ENCODE data around the gene HMX3.
"Not testable (repeated sequence)": the region's sequence is repeated elsewhere in the genome, so short reads cannot be mapped to it uniquely, and the experiment has no call there.

Gene HMX3

GRCh38 chr10:123149162-123149567 lies 13.4 kb downstream of the HMX3 start:
- DNase-seq: no peak

GRCh38 chr10:123149568-123150270 lies 13.9 kb downstream of the HMX3 start:
- no peak for DNase-seq

DNA sequence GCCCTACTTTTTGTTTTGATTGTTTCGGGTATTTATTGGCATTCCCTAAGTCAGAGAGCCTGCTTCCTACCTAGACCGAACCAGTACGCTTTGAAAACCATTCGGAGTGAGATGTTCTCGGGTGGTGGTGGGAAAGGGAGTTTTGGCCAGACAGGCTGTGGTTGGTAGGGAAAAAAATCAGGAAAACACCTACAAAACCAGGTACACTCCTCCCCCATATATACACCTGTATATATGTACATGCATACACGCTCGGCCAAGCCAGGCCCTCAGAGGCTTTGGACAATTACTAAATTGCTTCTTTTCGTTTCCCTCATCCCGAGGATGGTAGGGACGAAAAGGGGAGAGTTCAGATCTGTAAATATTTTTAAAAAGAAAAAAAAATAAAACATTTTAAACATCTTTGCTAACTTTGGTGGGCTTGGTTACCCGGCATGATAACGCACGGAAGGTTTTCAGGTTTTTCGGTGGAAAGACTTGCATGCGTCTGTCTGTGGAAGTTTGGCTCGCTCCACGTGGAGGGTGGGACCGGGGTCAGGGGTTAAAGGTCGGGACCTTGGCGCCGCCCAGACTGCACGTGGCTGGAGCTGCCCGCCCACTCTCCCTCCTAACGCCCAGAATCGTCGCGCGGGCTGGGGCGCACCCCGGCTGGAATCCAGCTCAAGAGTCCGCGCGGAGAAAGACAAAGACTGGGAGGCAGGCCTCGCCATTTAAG lies 14.7 kb downstream of the HMX3 start:
- no peak for DNase-seq

- DNase-seq: no peak
Measured at GRCh38 chr10:123150986-123151736, 15.4 kb downstream of the HMX3 start.

DNA sequence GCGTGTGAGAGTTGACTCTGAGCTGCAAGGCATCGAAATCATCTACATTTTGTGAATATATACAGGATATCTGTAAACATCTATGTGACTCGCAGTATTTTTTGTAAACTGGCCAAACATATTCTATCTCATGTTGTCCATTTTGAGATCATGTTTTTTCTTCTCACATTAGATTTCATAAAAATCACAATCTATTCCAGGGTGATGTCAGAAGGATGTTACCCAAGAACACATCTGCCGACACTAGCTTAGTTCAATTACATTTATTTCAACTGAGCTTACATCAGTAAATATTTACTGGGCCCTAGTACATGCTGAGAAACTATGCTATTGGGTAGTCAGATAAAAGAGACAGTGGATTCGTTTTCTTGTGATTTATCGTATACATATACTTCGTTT lies 16.0 kb downstream of the HMX3 start:
- DNase-seq: no peak

DNA sequence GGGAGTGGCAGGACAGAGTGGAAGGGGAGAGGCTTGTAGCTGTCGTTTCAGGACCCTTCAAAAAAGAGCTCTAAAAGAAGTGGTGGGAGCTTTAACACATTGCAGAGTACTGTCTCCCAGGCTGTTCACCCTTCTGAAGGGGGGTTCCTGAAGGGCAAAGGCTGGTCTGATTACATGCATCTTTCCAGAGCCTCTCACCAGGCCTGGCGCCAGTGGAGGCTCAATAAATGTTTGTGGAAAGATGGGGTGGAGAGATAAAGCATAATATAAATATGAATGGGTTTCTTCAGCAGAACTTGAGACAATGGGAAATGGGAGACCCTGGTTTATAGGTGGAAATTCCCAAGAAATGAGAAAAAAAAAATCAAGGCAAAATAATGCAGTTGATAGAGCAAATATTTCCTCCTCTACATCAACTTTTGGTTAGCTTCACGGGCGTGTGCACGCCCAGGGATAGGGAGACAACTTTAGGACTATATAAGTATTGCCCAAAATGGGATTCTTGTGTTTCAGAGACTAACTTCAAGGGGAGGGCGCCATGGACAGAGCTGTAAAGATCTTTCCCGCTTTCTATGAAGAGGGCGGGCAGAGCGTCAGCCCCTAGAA lies 17.8 kb downstream of the HMX3 start:
- no peak for DNase-seq

DNA sequence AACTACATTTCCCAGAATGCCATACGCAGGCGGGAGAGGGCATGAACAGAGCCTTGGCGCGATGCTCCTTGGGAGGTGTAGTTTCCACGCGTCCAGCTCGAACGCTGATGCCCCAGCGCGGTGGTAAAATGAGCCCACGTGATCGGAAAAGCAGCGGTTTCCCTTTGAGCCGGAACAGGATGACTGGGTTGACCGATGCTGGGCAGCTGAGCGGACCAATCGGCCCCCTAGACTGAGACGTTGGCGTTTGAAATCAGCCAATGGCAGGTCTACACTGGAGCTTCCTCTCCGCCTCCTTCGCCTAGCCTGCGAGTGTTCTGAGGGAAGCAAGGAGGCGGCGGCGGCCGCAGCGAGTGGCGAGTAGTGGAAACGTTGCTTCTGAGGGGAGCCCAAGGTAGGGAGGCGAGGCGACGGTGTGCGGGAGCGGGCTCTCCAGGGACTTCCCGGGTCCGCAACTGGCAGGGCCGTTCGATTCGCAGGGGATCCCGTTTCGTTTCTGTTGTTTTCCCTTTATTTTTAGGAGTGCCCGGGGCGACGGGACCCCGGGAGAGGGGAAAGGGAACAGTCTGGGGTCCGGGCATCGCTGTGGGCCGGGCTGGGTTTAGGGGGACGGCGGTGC lies 18.4 kb downstream of the HMX3 start, which contains the start of gene BUB3:
BUB3 (plus strand) TSS at position 311 of the 619 bp plus-strand sequence. CDS start 516 bp downstream, outside the sequence.
- DNase-seq: peak; percentile 99

- DNase-seq: no peak
Measured at GRCh38 chr10:123154711-123155505, 19.1 kb downstream of the HMX3 start.

- DNase-seq: no peak
Measured at GRCh38 chr10:123156078-123156477, 20.3 kb downstream of the HMX3 start.

- no peak for DNase-seq
Measured at GRCh38 chr10:123157210-123157609, 21.4 kb downstream of the HMX3 start.

DNA sequence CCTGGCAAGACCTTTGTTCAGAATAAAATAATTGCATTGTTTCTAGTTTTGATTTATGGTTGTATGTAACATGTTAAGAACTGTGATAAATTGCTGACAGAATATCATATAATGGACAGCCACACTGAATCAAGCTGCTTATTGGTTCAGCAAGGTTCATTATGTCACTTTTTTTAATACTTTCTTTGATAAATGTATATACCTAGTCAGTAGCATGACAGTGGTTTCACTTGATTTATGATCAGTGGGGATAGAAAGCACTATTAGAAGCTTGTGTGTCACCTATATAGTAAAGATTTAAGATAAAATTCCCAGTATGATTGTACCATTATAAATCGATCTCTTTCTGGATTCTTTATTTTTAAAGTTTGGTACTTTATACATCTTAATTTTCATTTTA lies 22.9 kb downstream of the HMX3 start:
- DNase-seq: no peak

GRCh38 chr10:123160311-123160980 lies 24.7 kb downstream of the HMX3 start:
- no peak for DNase-seq

DNA sequence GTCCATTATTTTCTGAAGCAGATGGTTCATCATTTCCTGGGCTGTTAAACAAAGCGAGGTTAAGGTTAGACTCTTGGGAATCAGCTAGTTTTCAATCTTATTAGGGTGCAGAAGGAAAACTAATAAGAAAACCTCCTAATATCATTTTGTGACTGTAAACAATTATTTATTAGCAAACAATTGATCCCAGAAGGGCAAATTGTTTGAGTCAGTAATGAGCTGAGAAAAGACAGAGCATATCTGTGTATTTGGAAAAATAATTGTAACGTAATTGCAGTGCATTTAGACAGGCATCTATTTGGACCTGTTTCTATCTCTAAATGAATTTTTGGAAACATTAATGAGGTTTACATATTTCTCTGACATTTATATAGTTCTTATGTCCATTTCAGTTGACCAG lies 28.5 kb downstream of the HMX3 start:
- DNase-seq: no peak

- DNase-seq: no peak
Measured at GRCh38 chr10:123165445-123166072, 29.8 kb downstream of the HMX3 start.

GRCh38 chr10:123166618-123167017 lies 30.8 kb downstream of the HMX3 start:
- DNase-seq: no peak

GRCh38 chr10:123170961-123171360 lies 35.2 kb downstream of the HMX3 start:
- no peak for DNase-seq

DNA sequence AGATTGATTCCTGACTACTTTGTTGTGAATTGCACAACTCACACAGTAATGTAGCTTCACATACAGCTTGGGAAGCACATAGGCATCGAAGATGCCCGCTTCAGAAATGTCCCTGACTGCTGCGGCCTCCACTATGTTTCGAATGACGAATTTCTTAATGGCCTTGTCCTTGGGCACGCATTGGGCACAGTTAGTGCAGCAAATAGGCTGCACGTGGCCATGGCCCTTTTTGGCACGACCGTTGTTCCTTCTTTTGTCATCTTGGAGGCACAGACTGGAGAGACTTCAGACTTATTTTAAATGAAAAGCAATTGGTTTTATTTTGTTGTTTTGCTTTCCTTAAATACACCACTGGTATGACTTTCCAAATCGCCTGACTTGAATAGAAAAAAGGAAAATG lies 35.8 kb downstream of the HMX3 start:
- DNase-seq: not testable (repeated sequence)

DNA sequence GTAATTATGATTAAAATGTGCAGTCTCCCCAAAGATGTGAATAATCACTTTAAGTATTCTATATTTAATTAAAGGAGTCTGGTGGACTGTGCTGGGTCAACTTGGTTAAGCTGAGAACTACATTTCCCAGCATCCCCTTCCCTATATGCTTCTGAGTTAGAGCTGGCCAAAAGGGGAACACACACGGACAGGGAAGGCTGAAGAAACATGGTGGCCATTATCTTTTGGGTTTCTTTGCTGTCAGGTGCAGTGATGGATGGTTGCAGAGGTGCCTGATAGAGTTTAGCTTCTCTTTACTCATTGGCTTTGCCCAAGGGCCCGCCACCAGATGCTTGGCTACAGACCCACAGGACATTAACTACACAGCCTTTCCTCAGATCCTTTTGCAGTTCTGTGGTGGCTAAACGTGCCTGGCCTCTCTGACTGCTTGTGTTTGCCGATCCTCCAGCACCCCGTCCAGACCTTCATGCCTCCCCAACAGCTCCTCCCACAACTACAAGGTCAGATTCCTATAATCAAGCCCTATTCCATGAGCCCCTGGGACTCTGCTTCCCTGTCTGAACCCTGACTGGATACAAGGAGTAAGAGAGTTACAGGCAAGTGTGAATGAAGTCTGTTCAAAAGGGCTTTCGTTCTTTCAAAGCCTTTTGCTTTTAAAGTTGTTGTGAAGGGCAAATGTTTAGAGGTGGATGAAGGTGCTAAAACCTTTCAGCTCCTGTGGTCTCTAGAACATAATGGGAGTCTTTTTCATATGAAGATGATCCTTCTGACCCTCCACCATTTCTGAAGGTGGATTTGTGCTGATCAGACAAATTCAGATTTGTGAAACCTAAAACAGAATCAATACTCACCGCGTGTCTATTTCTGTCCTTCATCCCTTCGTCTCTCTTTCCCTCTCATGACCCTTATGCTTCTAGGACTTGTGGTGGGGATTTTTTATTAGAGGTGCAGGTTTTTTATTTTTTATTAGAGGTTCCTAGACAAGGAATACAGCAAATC lies 39.9 kb downstream of the HMX3 start:
- DNase-seq: no peak

GRCh38 chr10:123178390-123178789 lies 42.6 kb downstream of the HMX3 start:
- DNase-seq: not testable (repeated sequence)

Measured in DMS153 (cell line).